ENCODE measurements around the gene PRAC2.

GRCh38 chr17:48701864-48702532 is 21.0 kb upstream of the PRAC2 start:
- TF ChIP-seq CTCF (IDR thresholded peaks at IDR 0.05; ENCODE audit: insufficient read depth, low read depth, low read length) (no peak), EZH2 (IDR thresholded peaks at IDR 0.05; ENCODE audit: insufficient read depth, low read length) (no peak)

Data from astrocyte (in vitro differentiated cells and primary cell).